Measurements from ENCODE around the gene GNL3.
"Not testable (repeated sequence)": the region's sequence is repeated elsewhere in the genome, so short reads cannot be mapped to it uniquely, and the experiment has no call there.

Gene GNL3

DNA sequence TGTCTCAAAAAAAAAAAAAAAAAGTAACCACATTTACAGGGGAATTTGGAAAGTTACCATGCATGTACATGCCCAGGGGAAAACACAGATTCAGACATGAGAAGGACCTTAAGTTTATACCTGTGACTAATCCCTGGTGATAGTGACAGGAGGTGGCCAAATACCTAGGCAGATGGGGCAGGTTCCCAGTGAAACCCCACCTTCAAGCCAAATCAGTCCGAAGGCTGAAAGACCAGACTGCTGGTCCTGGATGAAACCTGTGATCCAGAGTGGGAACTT lies 35.8 kb downstream of the GNL3 start:
- no peak for DNase-seq

DNA sequence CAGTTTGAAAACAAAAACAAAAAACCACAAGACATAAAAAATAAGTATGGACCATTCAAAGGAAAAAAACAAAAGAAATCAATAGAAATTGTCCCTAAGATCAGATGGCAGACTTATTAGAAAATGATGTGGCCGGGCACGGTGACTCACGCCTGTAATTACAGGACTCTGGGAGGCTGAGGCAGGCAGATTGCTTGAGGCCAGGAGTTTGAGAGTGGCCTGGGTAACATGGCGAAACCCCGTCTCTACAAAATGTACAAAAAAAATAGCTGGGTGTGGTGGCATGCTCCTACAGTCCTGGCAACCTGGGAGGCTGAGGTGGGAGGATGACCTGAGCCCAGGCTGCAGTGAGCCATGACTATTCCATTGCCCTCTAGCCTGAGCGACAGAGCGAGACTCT lies 36.7 kb downstream of the GNL3 start:
- no peak for DNase-seq

GRCh38 chr3:52723935-52724334 lies 38.1 kb downstream of the GNL3 start:
- DNase-seq, result no peak

GRCh38 chr3:52724511-52724910 lies 38.7 kb downstream of the GNL3 start:
- no peak for DNase-seq

DNA sequence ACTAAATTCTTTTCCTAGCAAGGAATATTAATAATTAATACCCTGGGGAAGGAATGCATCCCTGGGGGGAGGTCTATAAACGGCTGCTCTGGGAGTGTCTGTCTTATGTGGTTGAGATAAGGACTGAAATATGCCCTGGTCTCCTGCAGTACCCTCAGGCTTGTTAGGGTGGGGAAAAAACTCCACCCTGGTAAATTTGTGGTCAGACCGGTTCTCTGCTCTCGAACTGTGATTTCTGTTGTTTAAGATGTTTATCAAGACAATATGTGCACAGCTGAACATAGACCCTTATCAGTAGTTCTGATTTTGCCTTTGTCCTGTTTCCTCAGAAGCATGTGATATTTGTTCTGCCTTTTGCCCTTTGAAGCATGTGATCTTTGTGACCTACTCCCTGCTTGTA lies 42.9 kb downstream of the GNL3 start:
- not testable (repeated sequence) for DNase-seq

GRCh38 chr3:52730681-52731080 lies 44.8 kb downstream of the GNL3 start:
- peak; percentile 25 for DNase-seq

DNA sequence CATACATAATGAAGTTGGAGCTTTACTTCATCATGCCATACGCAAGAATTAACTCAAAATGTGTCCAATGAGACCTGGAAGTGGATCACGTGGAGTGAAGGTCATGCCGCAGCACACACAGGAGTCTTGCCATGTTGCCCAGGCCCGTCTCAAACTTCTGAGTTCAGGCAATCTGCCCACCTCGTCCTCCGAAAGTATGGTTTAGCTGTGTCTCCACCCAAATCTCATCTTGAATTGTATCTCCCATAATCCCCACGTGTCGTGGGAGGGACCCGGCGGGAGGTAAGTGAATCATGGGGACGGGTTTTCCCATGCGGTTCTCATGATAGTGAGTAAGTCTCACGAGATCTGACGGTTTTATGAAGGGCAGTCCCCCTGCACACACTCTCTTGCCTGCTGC lies 45.8 kb downstream of the GNL3 start:
- no peak for DNase-seq

DNA sequence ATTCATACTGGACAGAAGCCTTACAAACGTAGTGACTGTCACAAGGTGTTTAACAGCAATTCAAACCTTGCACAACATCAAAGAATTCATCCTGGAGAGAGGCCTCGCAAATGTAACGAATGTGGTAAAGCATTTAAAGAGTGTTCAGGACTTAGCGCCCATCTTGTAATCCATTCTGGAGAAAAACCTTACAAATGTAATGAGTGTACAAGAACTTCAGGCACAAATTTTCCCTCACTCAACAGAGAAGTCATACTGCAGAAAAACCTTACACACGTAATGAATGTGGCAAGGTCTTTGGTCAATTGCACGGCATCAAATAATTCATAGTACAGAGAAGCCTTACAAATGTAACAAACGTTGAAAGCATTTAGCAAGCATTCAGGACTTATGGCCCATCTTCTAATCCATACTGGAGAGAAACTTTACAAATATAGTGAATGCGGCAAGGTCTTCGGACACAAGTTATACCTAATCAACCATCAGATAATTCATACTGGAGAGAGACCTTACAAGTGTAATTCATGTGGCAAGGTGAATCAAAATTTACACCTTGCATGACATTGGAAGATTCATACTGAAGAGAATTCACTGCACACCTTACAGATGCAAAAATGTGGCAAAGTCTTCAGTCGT lies 47.5 kb downstream of the GNL3 start:
- no peak for DNase-seq

DNA sequence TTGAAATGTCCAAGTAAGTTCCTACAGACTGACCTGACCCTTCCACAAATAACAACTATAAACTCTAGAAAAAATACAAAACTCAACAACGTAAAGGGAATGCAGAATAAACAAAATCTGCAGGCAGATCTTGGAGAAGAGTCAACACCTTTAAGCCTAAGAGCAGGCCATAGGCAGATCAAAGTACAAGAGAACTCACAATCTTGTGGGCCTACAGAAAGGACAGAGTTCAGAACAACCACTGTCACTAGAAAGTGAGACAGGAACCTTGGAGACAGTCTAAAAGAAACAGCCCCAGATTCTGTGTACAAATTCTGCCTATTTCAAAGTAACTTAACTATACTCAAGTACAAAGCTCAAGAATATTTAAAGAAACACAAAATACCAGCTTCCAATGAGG lies 53.9 kb downstream of the GNL3 start:
- DNase-seq, result no peak

DNA sequence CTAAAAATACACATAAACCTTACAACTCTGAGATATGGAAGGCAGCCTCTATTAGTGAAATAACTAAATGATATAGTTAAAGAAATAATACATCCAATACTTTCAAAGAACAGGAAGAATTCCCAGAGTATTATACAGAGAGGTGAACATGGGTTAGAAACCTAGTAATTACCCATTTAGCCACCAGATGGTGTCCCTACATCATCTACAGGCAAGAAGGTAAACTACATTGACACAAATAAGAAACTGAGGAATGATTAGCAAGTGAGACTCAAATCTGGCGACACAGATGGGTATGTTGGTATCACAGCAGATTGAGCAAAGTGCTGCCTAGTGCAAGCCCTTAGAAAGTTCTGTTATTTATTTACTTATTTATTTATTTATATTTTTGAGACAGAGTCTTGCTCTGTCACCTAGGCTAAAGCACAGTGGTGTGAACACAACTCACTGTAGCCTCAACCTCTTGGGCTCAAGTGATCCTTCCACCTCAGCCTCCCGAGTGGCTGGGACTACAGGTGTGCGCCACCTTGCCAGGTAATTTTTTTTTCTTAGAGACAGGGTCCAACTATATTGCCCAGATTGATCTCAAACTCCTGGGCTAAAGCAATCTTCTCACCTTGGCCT lies 56.7 kb downstream of the GNL3 start:
- DNase-seq, result peak; percentile 37

DNA sequence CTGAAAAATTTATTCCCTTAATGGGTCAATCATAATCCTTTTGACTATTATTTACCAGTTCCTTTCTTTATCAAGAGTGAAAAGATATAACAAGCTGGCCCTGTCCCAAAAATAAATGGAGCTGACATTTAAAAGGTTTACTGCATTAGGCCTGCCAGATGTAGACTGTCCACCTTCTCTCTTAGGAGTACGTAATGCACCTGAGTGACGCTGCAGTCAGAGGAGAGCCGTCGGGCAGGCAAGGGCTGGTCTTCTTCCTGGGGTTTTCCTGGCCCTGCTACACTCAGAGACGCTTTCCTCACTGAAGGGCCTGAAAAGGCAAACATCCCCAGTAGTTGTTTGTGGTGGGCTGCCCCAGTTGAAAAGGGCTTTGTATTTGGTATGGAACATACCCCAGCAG lies 57.3 kb downstream of the GNL3 start:
- no peak for DNase-seq

DNA sequence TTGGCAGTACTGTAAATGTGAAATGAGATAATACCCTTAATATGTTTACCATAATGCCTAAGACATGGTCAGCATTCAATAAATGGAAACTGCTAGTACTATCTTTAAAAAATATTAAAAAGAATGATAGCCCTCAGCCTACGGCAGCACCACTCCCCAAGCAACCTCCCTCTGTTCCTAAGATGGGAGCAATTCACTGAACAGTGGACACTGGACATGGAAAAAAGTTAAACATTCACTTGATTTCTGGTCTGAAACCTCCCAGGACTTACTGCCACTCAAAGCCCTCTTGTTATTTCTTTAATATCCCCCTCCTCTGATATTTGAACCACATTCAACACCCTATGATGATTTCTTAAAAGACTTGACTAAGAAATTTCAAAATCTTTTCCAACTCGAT lies 57.9 kb downstream of the GNL3 start:
- DNase-seq, result no peak

Measured in inflammatory macrophage treated with lipopolysaccharide for 4 hours (primary cell).